Neural crest cell (in vitro differentiated cells): ENCODE measurements around the gene PANK4. TPM values are rescaled to one million over a fixed set of nuclear protein-coding genes. Genes with fewer than 3 reads are reported as not detected.
A peak's percentile ranks its signal among the peaks of the same experiment; 100 is the strongest.

Experiments used
- DNase-seq: peaks from one replicate; pipeline ENCODE4 v3.0.0; 2021; ENCODE audit warnings: low read depth, mixed read lengths, low spot score
- H3K27ac Mint-ChIP-seq: one replicate; pipeline ENCODE4 v1.8.0; 2021; ENCODE audit warnings: mild to moderate bottlenecking, mixed read lengths; ENCODE audit not compliant: unreplicated experiment
- H3K27me3 Mint-ChIP-seq: 2 replicates; pipeline ENCODE4 v1.8.0; 2021; ENCODE audit warnings: low read depth, mild to moderate bottlenecking, mixed read lengths
- H3K36me3 Mint-ChIP-seq: 2 replicates; pipeline ENCODE4 v1.8.0; 2021; ENCODE audit warnings: low read depth, mild to moderate bottlenecking, mixed read lengths
- H3K4me1 Mint-ChIP-seq: 2 replicates; pipeline ENCODE4 v1.8.0; 2021; ENCODE audit warnings: mixed read lengths
- H3K4me3 Mint-ChIP-seq: one replicate; pipeline ENCODE4 v1.8.0; 2021; ENCODE audit warnings: mild to moderate bottlenecking, mixed read lengths
- H3K9me3 Mint-ChIP-seq: 2 replicates; pipeline ENCODE4 v1.8.0; 2021; ENCODE audit warnings: mixed read lengths
- CTCF ChIP-seq: fragments of 200-600 bp; sonication (generic); conservative IDR thresholded peaks from 2 replicates; pipeline ENCODE4 v1.5.0; 2021; ENCODE audit warnings: antibody characterized with exemption, mild to moderate bottlenecking
- total RNA-seq: library from RNA; stranded (reverse); gene quantifications from 2 replicates; pipeline ENCODE4 v1.2.1, GENCODE V29; 2021

PANK4 gene
- total RNA-seq, 1 donor from 2014 or later = 65.5 TPM

DNA sequence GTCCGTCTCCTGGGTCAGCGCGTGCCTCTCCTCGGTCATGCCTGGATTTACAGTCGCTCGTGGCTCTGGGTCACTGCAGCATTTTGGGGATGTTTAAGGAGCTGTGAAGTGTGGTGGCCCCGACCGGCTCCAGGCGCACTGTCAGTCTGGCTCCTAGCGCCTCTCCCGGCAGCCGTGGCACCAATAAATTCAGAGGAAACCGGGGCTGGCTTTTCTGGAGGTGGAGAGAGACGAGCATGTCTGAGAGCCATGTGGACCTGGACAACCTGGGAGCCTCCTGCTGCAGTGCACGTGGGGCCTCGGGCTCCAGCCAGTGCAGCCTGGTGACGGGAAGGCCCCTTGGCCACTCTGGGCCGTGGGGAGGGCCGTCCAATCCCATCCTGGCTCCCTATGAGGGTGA lies 33.2 kb downstream of the PANK4 start:
- Mint-ChIP-seq H3K9me3 (peaks cover 6% of the 10 kb centered on the region), H3K36me3 (no peaks in the 10 kb centered on the region), H3K27ac (peak overlapping the region; percentile 43), H3K4me1 (no peaks in the 10 kb centered on the region), H3K27me3 (no peaks in the 10 kb centered on the region), H3K4me3 (no peak overlapping the region)
- no peak for DNase-seq
- no peak for TF ChIP-seq CTCF

- H3K27me3 Mint-ChIP-seq = no peaks in the 10 kb centered on the region
- H3K4me3 Mint-ChIP-seq = no peak overlapping the region
- peaks cover 6% of the 10 kb centered on the region for H3K9me3 Mint-ChIP-seq
- no peaks in the 10 kb centered on the region for H3K36me3 Mint-ChIP-seq
- no peak overlapping the region for H3K27ac Mint-ChIP-seq
- no peaks in the 10 kb centered on the region for H3K4me1 Mint-ChIP-seq
- no peak for DNase-seq
- no peak for TF ChIP-seq CTCF
Measured at GRCh38 chr1:2492091-2492490, 34.3 kb downstream of the PANK4 start.

DNA sequence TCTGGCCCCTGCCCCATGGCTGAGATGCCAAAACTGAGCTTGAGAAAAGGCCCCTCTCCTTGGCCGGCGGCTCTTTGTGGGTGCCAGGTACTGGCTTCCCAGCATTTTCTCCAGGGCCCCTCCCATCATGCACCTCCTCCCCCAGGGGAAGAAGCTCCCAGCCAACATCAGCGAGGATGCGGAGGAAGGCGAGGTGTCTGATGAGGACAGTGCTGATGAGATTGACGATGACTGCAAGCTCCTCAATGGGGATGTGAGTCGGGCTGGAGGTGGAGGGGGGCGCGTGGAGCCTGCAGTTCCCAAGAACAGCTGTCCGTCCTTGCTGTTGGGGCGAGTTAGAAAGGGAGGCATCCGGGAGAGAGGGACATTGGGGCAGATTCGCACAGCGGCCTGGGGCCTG lies 36.8 kb downstream of the PANK4 start:
- TF ChIP-seq CTCF = no peak
- DNase-seq = no peak
- Mint-ChIP-seq H3K4me1 (no peaks in the 10 kb centered on the region), H3K4me3 (no peak overlapping the region), H3K9me3 (peaks cover 6% of the 10 kb centered on the region), H3K27ac (peak overlapping the region; percentile 87), H3K27me3 (no peaks in the 10 kb centered on the region), H3K36me3 (no peaks in the 10 kb centered on the region)

- no peak overlapping the region for H3K27ac Mint-ChIP-seq
- DNase-seq = no peak
- H3K4me3 Mint-ChIP-seq = no peak overlapping the region
- no peaks in the 10 kb centered on the region for H3K4me1 Mint-ChIP-seq
- H3K9me3 Mint-ChIP-seq = peaks cover 6% of the 10 kb centered on the region
- no peaks in the 10 kb centered on the region for H3K36me3 Mint-ChIP-seq
- H3K27me3 Mint-ChIP-seq = no peaks in the 10 kb centered on the region
- TF ChIP-seq CTCF = no peak
Measured at GRCh38 chr1:2488688-2489087, 37.7 kb downstream of the PANK4 start.

- no peak for TF ChIP-seq CTCF
- H3K27me3 Mint-ChIP-seq = no peaks in the 10 kb centered on the region
- no peaks in the 10 kb centered on the region for H3K36me3 Mint-ChIP-seq
- no peaks in the 10 kb centered on the region for H3K4me1 Mint-ChIP-seq
- peaks cover 6% of the 10 kb centered on the region for H3K9me3 Mint-ChIP-seq
- no peak overlapping the region for H3K27ac Mint-ChIP-seq
- DNase-seq = no peak
- no peak overlapping the region for H3K4me3 Mint-ChIP-seq
Measured at GRCh38 chr1:2486558-2486957, 39.8 kb downstream of the PANK4 start.

DNA sequence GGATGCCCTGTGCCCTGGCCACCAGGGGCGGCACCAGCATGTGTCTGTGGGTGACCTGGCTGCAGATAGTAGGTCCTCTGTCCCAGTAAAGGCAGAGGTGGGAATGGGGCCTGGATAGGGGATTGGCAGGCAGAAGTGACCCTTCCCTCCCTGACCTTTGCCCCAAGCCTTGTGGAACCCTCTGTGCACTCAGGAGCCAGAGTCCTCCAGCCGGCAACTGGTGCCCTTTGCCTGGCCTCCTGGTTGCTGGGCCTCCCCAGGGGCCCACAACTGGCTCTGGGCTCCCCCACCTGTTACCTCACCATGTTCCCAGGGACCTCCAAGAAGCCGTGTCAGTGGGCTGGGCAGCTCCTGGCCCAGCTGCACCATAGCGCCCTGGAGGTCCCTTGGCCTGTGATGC lies 40.4 kb downstream of the PANK4 start:
- Mint-ChIP-seq H3K27me3 (no peaks in the 10 kb centered on the region), H3K27ac (no peak overlapping the region), H3K36me3 (no peaks in the 10 kb centered on the region), H3K9me3 (peaks cover 6% of the 10 kb centered on the region), H3K4me1 (no peaks in the 10 kb centered on the region), H3K4me3 (no peak overlapping the region)
- no peak for DNase-seq
- TF ChIP-seq CTCF = no peak
